Esophagus squamous epithelium (tissue), 4 donors: Measurements from ENCODE around the gene RNF207.

Experiments used
- POLR2A ChIP-seq, 4 donors: fragments of 450-650 bp; IDR thresholded peaks; one replicate each; pipeline ENCODE4 v1.6.1; 2017; ENCODE audit warnings: antibody characterized with exemption in 4 of 4, mild to moderate bottlenecking in 4 of 4, moderate library complexity in 3 of 4
- TF ChIP-seq, protein P1 (sequence below), 6 experiments: fragments of 450-650 bp in 4 of 6; fragments of 200-600 bp in 2 of 6; sonication (generic) in 2 of 6; IDR thresholded peaks; one replicate each; pipeline ENCODE4 v1.5.1; 2016 to 2019; ENCODE audit warnings: antibody characterized with exemption in 6 of 6, mild to moderate bottlenecking in 4 of 6, moderate library complexity in 4 of 6

DNA sequence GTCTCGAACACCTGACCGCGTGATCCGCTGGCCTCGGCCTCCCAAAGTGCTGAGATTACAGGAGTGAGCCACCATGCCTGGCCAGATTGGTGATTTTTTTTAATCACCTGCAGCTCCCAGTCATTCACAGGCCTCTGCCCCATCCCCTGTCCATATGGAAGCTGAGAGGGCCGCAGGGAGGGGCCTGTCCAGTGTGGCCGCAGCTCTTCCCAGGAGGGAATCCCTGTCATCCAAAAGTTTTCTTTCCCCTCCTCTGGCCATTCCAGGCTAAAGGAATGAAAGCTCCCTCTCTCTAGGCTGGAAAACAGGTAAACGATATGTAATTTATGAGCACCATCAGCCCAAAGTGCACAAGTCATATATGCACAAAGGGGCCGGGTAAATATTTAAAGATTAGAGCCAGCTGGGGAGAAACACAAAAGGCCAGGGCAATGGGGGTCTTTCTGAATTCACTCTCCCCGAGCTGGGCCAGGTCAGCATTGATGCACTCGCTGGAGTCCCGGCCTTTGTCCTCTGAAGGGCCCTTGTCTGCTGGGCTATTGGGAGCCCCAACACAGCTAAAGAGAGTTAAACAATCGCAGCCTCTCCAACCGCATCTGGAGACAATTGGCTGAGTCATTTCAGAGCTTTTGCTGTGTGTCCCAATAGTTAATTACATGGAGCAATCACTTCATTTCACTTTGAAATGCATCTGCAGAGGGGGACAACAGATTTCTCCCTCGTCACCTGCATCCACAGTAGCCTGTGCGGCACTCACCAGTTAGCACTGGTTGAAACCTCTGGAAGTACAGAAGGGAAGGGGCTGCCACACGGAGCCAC lies 34.2 kb downstream of the RNF207 start:
- no peak for TF ChIP-seq POLR2A (IDR thresholded peaks at IDR 0.05)
- TF ChIP-seq, protein P1, sequence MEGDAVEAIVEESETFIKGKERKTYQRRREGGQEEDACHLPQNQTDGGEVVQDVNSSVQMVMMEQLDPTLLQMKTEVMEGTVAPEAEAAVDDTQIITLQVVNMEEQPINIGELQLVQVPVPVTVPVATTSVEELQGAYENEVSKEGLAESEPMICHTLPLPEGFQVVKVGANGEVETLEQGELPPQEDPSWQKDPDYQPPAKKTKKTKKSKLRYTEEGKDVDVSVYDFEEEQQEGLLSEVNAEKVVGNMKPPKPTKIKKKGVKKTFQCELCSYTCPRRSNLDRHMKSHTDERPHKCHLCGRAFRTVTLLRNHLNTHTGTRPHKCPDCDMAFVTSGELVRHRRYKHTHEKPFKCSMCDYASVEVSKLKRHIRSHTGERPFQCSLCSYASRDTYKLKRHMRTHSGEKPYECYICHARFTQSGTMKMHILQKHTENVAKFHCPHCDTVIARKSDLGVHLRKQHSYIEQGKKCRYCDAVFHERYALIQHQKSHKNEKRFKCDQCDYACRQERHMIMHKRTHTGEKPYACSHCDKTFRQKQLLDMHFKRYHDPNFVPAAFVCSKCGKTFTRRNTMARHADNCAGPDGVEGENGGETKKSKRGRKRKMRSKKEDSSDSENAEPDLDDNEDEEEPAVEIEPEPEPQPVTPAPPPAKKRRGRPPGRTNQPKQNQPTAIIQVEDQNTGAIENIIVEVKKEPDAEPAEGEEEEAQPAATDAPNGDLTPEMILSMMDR (IDR thresholded peaks at IDR 0.05), result no peak
